Thoracic aorta (tissue), 2 donors: Measurements from ENCODE around the gene PPARGC1A. TPM values are rescaled to one million over a fixed set of nuclear protein-coding genes. Genes with fewer than 3 reads are reported as not detected.

Experiments used
- ATAC-seq: fragments of 150-250 bp; one replicate; pipeline ENCODE4 v1.8.0; 2017; ENCODE audit warnings: low read depth; ENCODE audit not compliant: insufficient number of reproducible peaks, low FRiP score
- DNase-seq: peaks from one replicate; pipeline ENCODE4 v3.0.0-alpha.2; 2020; ENCODE audit warnings: low spot score
- H3K27ac ChIP-seq, 2 donors: fragments of 200-600 bp; sonication (generic); 1 replicate in 1 of 2; 2 replicates in 1 of 2; pipeline ENCODE4 v1.5.1; 2016; ENCODE audit warnings: mild to moderate bottlenecking in 2 of 2, moderate library complexity in 2 of 2
- H3K27me3 ChIP-seq: fragments of 200-600 bp; sonication (generic); replicated peaks from 2 replicates; pipeline ENCODE4 v1.6.0; 2016; ENCODE audit warnings: mild to moderate bottlenecking; ENCODE audit not compliant: insufficient read depth
- H3K36me3 ChIP-seq: fragments of 200-600 bp; sonication (generic); one replicate; pipeline ENCODE4 v1.5.1; 2016
- H3K4me1 ChIP-seq, 2 donors: fragments of 200-600 bp; sonication (generic); 1 replicate in 1 of 2; 2 replicates in 1 of 2; pipeline versions ENCODE4 v1.5.1 to v1.6.0; 2016; ENCODE audit warnings: low read depth in 2 of 2, mild to moderate bottlenecking in 1 of 2; ENCODE audit not compliant: control insufficient read depth in 1 of 2
- H3K4me3 ChIP-seq: fragments of 200-600 bp; sonication (generic); 2 replicates; pipeline ENCODE4 v1.5.1; 2016; ENCODE audit warnings: mild to moderate bottlenecking
- H3K9me3 ChIP-seq: fragments of 200-600 bp; sonication (generic); 2 replicates; pipeline ENCODE4 v1.5.1; 2016
- total RNA-seq, 2 donors: library from RNA; depleted of rRNA; stranded (reverse); fragments of >200 nt; gene quantifications; one replicate each; pipeline versions ENCODE4 v1.1.0 to v1.2.3, GENCODE V29; 2016
- TF ChIP-seq, protein P1 (sequence below): fragments of 200-600 bp; sonication (generic); IDR thresholded peaks from one replicate; pipeline ENCODE4 v1.5.1; 2019; ENCODE audit warnings: antibody characterized with exemption

PPARGC1A gene
- total RNA-seq, 2 donors from 2014 or later: 0.41 to 1.3 TPM

DNA sequence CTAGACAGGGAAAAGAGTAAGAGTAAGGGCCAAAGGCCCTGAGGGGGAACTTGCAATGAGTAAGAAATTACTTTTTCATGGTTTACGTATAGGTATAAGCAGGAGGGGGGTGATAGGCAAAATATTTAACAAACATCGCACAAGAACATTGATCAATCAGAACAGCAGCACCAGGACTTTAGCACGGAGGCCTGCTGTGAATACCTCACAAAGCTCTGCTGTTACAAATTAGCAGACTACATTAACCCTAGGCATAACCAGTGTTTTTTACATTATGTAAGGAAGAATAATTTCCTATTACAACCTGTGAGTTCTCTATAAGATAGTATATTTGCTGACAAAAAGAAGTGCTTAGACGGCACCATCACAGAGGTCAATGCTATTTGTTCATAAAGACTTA is 44.9 kb downstream of the PPARGC1A start:
- no peak overlapping the region for H3K4me3 ChIP-seq
- no peaks in the 10 kb centered on the region for H3K36me3 ChIP-seq
- ATAC-seq: no peak
- H3K27me3 ChIP-seq: no peaks in the 10 kb centered on the region
- H3K4me1 ChIP-seq: no peaks in the 10 kb centered on the region
- TF ChIP-seq, protein P1, sequence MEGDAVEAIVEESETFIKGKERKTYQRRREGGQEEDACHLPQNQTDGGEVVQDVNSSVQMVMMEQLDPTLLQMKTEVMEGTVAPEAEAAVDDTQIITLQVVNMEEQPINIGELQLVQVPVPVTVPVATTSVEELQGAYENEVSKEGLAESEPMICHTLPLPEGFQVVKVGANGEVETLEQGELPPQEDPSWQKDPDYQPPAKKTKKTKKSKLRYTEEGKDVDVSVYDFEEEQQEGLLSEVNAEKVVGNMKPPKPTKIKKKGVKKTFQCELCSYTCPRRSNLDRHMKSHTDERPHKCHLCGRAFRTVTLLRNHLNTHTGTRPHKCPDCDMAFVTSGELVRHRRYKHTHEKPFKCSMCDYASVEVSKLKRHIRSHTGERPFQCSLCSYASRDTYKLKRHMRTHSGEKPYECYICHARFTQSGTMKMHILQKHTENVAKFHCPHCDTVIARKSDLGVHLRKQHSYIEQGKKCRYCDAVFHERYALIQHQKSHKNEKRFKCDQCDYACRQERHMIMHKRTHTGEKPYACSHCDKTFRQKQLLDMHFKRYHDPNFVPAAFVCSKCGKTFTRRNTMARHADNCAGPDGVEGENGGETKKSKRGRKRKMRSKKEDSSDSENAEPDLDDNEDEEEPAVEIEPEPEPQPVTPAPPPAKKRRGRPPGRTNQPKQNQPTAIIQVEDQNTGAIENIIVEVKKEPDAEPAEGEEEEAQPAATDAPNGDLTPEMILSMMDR: no peak
- no peaks in the 10 kb centered on the region for H3K9me3 ChIP-seq
- no peak for DNase-seq
- no peak overlapping the region for H3K27ac ChIP-seq

DNA sequence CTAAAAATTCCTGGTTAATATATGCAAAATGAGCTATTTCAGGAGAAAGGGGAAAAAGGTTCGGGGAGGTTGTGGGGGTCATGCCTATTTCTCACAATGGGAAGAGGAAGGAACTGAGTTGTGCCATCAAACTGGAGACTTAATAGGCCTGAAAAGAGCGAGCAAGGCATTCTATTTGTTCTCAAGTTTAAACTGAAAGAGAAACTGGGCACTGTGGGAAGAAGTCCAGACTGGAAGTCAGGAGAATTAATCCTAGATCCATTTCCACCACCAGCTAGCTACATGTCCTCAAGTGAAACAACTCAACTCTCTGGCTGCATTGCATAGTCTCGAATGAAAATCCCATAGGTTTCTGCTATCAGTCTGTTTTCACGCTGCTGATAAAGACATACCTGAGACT is 50.6 kb downstream of the PPARGC1A start:
- ATAC-seq (no peak), DNase-seq (no peak)
- Histone ChIP-seq H3K27me3 (no peaks in the 10 kb centered on the region), H3K4me3 (no peak overlapping the region), H3K36me3 (no peaks in the 10 kb centered on the region), H3K4me1 (no peaks in the 10 kb centered on the region), H3K27ac (no peak overlapping the region), H3K9me3 (no peaks in the 10 kb centered on the region)
- TF ChIP-seq, protein P1: no peak

DNA sequence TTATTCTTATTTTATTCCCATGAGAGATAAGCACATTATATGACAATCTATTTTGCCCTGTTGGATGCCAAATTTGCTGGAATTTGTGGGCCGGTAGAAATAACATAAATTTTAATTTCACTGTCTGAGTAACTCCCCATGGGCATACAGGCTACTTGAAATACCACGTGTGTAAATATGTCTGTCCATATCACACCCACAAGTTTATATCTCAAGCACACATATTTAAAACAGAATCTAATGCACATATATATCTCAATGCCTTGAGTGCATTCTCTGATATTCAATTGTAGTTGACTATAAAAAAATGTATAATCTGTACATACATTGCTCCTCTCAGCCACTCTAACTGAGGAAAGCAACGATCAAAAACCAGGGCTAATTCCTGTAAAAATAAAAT is 51.2 kb downstream of the PPARGC1A start:
- Histone ChIP-seq H3K27me3 (no peaks in the 10 kb centered on the region), H3K4me1 (no peaks in the 10 kb centered on the region), H3K4me3 (no peak overlapping the region)

DNA sequence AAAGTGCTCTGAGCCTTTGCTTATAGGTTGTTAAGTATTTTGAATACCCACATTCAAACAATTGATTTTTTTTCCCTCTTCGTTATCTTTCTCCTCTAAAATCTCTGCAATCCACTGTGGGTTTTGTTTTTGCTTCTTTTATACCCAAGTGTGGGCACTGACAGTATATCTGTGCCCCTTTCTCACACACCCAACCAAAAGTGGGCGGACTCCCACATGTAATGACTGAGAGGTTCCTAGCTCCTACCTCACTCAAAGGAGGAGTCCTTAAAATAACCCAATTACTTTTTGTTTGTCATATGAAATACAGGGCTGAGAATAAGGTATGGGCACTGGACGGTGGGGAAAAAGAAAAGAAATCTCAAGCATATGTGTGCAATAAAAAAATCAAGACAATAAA is 51.7 kb downstream of the PPARGC1A start:
- Histone ChIP-seq H3K4me3 (no peak overlapping the region), H3K9me3 (no peaks in the 10 kb centered on the region), H3K36me3 (no peaks in the 10 kb centered on the region), H3K27ac (no peak overlapping the region), H3K4me1 (no peaks in the 10 kb centered on the region), H3K27me3 (no peaks in the 10 kb centered on the region)
- ATAC-seq (no peak), DNase-seq (no peak)
- TF ChIP-seq, protein P1: no peak

More for the DNA sequence above, 51.2 kb downstream of the PPARGC1A start:
- ATAC-seq (no peak), DNase-seq (no peak)
- no peaks in the 10 kb centered on the region for H3K36me3 ChIP-seq
- no peaks in the 10 kb centered on the region for H3K9me3 ChIP-seq
- H3K27ac ChIP-seq: no peak overlapping the region
- TF ChIP-seq, protein P1: no peak

DNA sequence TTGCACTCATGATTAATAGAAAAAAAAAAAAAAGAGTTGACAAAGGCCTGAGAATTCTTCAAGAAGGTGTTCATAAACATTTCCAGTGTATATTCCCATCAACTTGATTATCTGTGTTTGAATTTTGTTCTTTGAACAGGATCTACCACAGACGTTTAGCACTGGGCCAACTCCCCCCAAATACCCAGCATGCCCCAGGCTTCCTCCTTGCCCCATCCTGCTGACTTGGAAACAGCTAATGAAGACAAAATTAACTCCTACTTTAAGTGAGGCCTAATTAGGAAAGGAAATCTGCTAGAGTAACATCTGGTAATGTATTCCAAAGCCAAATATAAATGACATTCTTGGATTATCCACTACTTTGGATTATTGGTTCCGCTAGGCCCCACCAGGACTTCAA is 52.5 kb downstream of the PPARGC1A start:
- H3K4me3 ChIP-seq: no peak overlapping the region
- no peaks in the 10 kb centered on the region for H3K36me3 ChIP-seq
- H3K9me3 ChIP-seq: no peaks in the 10 kb centered on the region
- no peaks in the 10 kb centered on the region for H3K4me1 ChIP-seq
- H3K27ac ChIP-seq: no peak overlapping the region
- TF ChIP-seq, protein P1: no peak
- ATAC-seq: no peak
- no peaks in the 10 kb centered on the region for H3K27me3 ChIP-seq
- DNase-seq: no peak
